Hematopoietic multipotent progenitor cell treated with erythropoietin and hydrocortisone succinate and interleukin-3 and kit ligand, for 8 days (in vitro differentiated cells): ENCODE data around the gene VTI1A.

Source experiments
- DNase-seq: peaks from one replicate; pipeline ENCODE4 v3.0.0-alpha.2; 2015

VTI1A gene

GRCh38 chr10:112791447-112791846 lies 344.4 kb downstream of the VTI1A start:
- DNase-seq: no peak

DNA sequence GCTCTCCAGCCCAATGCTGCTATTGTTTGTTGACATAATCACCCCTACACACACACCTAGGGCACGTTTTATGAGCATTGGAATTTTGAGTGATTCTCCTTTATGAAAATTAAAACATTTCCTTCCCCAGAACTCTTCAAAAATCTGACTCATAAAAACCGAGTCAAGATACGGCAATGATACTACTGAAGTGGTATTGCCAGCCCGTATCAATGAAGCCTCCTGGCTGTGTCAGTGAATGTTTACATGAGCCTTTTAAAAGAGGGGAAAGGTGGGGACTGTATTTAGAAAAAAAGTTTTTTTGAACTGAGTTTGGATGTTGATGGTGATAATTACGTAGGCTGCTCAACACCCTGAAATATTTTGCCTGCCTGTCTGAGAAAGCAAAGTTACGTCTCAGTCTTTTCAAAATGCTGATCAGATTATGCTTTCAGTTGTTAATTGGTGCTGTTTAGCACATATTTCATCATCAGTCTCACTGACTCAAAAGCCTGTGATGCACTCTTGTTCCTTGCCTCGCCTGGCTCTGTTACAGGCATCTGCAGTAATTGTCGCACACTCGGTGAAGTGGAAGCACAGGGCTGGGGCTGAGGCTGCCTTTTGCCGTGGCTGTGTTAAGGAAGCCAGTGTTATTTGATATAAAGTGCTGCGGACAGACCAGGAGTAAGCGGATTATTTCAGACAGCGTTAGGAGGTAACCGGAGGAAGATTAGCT lies 345.6 kb downstream of the VTI1A start:
- no peak for DNase-seq

GRCh38 chr10:112793202-112793921 lies 346.3 kb downstream of the VTI1A start:
- DNase-seq: no peak

GRCh38 chr10:112794201-112794600 lies 347.2 kb downstream of the VTI1A start:
- DNase-seq: no peak

- DNase-seq: no peak
These were observed 348.1 kb downstream of the VTI1A start for GRCh38 chr10:112795067-112795466.

DNA sequence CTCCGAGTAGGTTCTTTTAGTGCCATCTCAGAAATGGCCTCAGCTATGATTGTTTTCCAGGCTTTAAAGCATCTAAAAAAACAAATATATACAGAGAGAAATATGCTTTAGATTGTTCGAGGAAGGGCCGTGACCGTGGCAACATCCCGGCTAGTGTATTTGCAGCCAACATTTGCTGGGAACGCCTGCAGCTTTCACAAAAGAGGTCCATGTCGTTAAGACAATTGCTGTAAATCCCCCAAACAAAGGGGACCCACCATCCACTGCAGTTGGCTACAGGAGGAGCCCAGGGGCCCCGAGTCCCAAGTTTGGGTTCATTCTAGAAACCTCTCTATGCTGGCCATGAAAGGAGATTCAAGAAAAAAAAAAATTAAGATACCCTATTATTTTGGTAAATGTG lies 350.2 kb downstream of the VTI1A start:
- DNase-seq: no peak

GRCh38 chr10:112797855-112798254 lies 350.8 kb downstream of the VTI1A start:
- DNase-seq: no peak

- DNase-seq: no peak
These were observed 352.0 kb downstream of the VTI1A start for GRCh38 chr10:112799038-112799437.

GRCh38 chr10:112799726-112800510 lies 352.9 kb downstream of the VTI1A start:
- no peak for DNase-seq

- no peak for DNase-seq
These were observed 354.0 kb downstream of the VTI1A start for GRCh38 chr10:112801004-112801403.

- no peak for DNase-seq
These were observed 354.7 kb downstream of the VTI1A start for GRCh38 chr10:112801748-112802147.

DNA sequence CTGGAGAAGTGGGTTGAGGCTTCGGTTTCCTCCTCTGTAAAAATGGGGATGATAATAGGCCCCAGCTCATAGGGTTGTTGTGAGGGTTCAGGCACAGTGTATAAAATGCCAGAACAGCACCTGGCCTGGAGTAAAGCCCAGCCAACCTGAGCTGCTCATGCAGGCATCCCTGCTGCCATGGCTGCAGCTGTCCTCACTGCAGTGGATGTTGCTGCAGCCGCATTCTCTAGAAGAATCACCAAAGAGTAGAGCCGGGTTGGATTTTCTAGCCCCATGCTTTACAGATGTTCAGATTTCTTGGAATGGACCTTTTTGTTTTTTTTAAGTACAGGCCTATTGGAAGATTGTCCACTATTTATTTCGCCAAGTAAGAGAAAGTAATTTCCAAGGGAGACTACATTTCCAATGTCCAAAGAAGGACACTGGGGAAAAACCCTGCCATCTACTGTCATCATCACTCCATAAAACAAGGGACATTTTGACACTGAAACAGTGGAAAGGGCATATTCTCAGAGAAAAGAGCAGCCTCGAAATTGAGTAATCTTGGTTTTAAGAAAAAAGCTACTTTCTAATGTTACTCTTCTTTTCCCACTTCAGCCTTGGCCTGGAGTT lies 355.5 kb downstream of the VTI1A start:
- no peak for DNase-seq

GRCh38 chr10:112803961-112804401 lies 357.0 kb downstream of the VTI1A start:
- DNase-seq: no peak

DNA sequence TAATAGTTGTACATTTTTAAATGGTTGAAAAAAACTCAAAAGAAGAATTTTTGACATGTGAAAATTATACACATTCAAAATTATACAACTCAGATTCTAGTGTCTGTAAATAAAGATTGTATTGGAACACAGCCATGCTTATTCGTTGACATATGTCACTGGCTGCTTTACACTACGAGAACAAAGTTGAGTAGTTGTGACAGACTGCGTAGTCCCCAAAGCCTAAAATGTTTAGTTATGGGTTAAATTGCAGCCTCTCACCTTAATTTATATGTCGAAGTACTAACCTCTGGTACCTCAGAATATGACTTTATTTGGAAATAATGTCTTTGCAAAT lies 358.2 kb downstream of the VTI1A start:
- no peak for DNase-seq

DNA sequence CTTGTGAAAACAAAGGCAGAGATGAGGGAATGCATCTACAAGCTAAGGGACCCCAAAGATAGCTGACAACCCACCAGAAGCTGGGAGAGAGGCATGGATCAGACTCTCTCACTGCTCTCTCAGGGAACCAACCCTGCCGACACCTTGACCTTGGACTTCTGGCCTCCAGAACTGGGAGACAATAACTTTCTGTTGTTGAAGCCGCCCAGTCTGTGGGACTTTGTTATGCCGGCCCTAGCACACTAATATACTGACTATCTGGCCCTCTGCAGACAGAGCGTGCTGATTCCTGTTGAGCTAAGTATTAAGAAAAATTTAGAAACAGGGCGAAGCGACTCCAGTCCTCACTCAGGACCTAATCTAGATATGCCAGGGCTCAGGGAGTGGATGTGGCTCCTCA lies 358.7 kb downstream of the VTI1A start:
- no peak for DNase-seq

DNA sequence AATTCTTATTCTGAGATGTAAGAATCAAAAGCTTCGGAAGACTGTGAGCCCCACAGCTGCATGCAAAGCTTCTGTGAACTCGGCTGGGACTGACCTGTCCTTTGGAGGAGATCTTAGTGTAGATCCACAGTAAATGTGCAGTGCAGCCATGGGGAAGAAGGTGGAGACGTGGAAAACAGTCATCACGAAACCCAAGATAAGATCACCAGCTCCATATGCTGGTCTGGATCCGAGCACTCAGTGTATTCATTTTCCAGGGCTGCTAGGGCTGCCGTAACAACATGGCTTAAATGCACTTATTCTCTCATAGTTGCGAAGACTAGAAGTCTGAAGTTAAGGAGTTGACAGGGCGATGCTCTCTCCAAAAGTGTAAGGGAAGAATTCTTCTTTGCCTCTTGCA lies 360.0 kb downstream of the VTI1A start:
- DNase-seq: no peak

DNA sequence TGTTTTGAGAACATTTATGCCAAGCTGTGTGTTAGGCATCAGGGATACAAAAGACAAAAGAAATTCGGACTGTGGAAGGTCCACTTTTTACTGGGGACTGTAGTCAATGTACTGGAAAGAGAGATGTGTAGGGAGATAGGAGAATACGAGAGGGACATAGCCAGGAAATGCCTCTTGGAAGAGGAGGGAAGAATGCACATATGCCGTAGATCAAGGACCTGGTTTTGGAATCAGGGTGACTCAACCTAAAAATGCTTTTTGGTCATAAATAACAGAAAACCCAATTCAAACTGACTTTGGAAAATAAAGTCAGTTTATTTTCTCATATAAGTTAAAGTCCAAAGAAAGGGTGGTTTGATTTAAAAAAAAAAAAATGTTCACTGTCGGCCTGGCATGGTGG lies 362.7 kb downstream of the VTI1A start:
- DNase-seq: no peak

DNA sequence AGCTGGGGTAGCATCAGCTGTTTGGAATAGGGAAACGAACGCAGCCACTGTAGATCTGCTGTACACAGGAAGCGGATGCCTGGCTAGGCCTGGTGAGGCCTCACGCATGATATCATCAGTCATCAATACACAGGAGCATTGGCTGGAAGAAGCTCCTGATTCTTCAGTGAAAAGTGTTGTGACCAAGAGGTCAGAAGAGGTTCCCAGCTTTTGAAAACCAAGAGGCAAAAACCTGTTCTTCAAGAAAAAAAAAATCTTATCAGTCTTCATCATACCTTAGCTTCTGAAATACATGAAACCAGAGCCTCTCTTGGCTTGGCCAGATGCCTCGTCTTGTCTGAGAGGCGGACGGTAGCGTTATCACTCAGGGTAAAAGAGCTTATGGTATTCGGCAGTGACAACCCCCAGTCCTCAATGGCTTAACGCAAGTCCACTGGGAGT lies 363.7 kb downstream of the VTI1A start:
- DNase-seq: no peak

- DNase-seq: no peak
These were observed 364.9 kb downstream of the VTI1A start for GRCh38 chr10:112811741-112812551.

DNA sequence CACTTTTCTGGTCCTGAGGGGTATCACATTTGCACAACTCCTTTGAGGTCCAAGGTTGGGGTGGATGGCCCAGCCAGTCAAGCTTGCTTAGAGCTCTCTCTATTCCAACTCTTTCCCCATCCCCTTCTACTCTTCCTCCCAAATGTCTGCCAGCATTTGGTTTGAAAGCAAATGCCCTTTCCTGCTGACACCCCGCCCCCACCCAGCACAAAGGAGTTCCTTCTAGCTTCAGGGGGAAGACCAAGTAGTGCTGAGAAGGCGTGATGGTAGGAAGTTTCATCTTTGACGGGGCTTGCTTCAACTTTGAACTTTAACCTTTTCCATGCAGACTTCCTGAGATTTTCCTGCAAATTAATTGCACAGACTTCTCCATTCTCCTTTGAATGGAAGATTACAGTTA lies 365.6 kb downstream of the VTI1A start:
- no peak for DNase-seq

DNA sequence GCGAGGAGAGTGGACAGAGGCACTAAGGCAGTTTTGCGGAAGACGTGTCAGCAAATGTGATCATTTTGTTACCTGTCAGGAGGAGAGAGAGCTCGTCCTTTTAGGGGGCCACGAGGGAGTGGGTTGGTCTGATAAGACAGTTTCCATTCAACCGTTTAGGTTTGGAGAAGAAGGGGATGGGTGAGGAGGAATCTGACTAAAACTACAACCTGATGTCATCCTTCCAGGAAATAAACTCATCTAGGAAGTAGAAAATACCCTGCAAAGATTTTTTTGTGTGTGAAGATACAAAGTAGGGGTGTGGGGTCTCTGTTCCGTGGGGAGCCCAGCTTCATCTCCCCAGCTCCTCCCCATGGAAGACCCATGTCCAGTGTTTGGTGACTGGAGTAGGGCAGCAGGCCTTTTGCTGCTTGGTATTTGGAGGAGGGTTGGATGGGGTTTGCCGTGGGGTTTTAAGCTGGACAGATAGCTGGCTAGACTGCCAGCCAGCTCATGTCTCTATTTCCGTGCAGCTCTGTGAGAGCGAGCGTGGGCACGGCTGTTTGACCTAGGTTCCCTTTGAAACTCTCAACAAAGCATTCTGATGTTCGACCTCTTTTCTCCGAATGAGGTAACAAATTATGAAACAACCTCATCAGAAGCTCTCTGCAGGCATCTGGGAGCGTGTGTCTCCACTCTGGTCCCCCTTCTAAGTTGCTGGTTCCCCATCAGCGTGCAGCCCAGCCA lies 367.0 kb downstream of the VTI1A start:
- no peak for DNase-seq
